ENCODE data around the gene SORCS2. TPM values are rescaled to one million over a fixed set of nuclear protein-coding genes. Genes with fewer than 3 reads are reported as not detected.

SORCS2 gene
- polyA plus RNA-seq, 1 of the 3 experiments (the other 2 are of a cell fraction): 1.6 TPM

DNA sequence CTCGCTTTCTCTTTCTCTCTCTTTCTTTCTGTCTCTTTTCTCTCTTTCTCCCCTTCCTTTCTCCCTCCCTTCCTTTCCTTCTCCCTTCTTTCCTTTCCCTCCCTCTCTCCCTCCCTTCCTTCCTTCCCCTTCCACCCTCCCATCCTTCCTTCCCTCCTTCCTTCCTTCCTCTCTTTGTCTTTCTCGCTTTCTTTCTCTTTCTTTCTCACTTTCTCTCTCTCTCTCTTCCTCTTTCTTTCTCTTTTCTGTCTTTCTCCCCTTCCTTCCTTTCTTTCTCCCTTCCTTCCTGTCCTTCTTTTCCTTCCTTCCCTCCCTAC lies 2.1 kb upstream of the SORCS2 start:
- Histone ChIP-seq H3K27me3 (ENCODE audit: insufficient read depth) (peaks cover 52% of the 10 kb centered on the region), H3K36me3 (replicated peaks in 1 of 2; ENCODE audit: control insufficient read depth in 1 of 2, insufficient read depth in 2 of 2, low read length in 1 of 2) (no peaks in the 10 kb centered on the region), H3K4me3 (ENCODE audit: low read depth in 2 of 2, low read length in 1 of 2) (no peak overlapping the region), H3K4me2 (no peak overlapping the region), H3K9ac (no peak overlapping the region), H2AFZ (ENCODE audit: low read depth) (no peak overlapping the region), H3K79me2 (ENCODE audit: insufficient read depth) (no peaks in the 10 kb centered on the region), H3K4me1 (ENCODE audit: control insufficient read depth in 1 of 2, insufficient read depth in 2 of 2, low read depth in 1 of 2, low read length in 1 of 2) (peaks cover 0 to 8% of the 10 kb centered on the region in 2 experiments; a peak in 1 of 4 replicates), H3K9me3 (no peaks in the 10 kb centered on the region), H3K9me2 (no peaks in the 10 kb centered on the region), H4K20me1 (ENCODE audit: insufficient read depth) (no peaks in the 10 kb centered on the region), H3F3A (replicated peaks; ENCODE audit: insufficient read depth) (no peaks in the 10 kb centered on the region), H3K27ac (ENCODE audit: low read depth in 2 of 2, low read length in 1 of 2) (no peak overlapping the region)
- ChIA-PET CTCF (interaction anchor here (1.0 to 16.0 kb wide), 4 partner anchors 33 to 146 kb away, joined by 3 to 301 read pairs (median 30); no protein-coding TSS in a partner anchor), POLR2A (no interaction called here)
- DNase-seq: no peak
- WGBS (ENCODE audit: low lambda C conversion rate): 84% methylated on average over 2 of the region's 2 CpGs
- TF ChIP-seq SIN3A (IDR thresholded peaks at IDR 0.05; ENCODE audit: borderline replicate concordance, low read depth, low read length): no peak
- TF ChIP-seq TAF1 (IDR thresholded peaks at IDR 0.05; ENCODE audit: borderline replicate concordance, low read depth, low read length): no peak
- no peak for TF ChIP-seq FOSL2 (IDR thresholded peaks at IDR 0.05; ENCODE audit: borderline replicate concordance, low read depth)
- TF ChIP-seq, protein P1, sequence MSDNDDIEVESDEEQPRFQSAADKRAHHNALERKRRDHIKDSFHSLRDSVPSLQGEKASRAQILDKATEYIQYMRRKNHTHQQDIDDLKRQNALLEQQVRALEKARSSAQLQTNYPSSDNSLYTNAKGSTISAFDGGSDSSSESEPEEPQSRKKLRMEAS (IDR thresholded peaks at IDR 0.05; ENCODE audit: low read depth): no peak
- TF ChIP-seq, protein P2, sequence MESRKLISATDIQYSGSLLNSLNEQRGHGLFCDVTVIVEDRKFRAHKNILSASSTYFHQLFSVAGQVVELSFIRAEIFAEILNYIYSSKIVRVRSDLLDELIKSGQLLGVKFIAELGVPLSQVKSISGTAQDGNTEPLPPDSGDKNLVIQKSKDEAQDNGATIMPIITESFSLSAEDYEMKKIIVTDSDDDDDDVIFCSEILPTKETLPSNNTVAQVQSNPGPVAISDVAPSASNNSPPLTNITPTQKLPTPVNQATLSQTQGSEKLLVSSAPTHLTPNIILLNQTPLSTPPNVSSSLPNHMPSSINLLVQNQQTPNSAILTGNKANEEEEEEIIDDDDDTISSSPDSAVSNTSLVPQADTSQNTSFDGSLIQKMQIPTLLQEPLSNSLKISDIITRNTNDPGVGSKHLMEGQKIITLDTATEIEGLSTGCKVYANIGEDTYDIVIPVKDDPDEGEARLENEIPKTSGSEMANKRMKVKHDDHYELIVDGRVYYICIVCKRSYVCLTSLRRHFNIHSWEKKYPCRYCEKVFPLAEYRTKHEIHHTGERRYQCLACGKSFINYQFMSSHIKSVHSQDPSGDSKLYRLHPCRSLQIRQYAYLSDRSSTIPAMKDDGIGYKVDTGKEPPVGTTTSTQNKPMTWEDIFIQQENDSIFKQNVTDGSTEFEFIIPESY (IDR thresholded peaks at IDR 0.05; ENCODE audit: borderline replicate concordance, low read depth): no peak
- no peak for TF ChIP-seq NRF1 (IDR thresholded peaks at IDR 0.05; ENCODE audit: low read depth, low read length)
- no peak for TF ChIP-seq JUND (IDR thresholded peaks at IDR 0.05)
- TF ChIP-seq TEAD4 (IDR thresholded peaks at IDR 0.05; ENCODE audit: borderline replicate concordance, insufficient read depth): no peak
- no peak for TF ChIP-seq GATA2 (CRISPR knock-in tag; IDR thresholded peaks at IDR 0.05)
- TF ChIP-seq EZH2phosphoT487 (IDR thresholded peaks at IDR 0.05; ENCODE audit: borderline replicate concordance, low read depth): no peak
- TF ChIP-seq, protein P3, sequence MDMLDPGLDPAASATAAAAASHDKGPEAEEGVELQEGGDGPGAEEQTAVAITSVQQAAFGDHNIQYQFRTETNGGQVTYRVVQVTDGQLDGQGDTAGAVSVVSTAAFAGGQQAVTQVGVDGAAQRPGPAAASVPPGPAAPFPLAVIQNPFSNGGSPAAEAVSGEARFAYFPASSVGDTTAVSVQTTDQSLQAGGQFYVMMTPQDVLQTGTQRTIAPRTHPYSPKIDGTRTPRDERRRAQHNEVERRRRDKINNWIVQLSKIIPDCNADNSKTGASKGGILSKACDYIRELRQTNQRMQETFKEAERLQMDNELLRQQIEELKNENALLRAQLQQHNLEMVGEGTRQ (IDR thresholded peaks at IDR 0.05; ENCODE audit: borderline replicate concordance, low read depth, low read length): no peak
- TF ChIP-seq CHD2 (IDR thresholded peaks at IDR 0.05; ENCODE audit: low read length, partially characterized antibody): no peak
- TF ChIP-seq FOXJ3 (CRISPR knock-in tag; IDR thresholded peaks at IDR 0.05): no peak

Data from SK-N-SH (cell line).